Measurements from ENCODE around the gene NKAIN1.

The NKAIN1 gene

DNA sequence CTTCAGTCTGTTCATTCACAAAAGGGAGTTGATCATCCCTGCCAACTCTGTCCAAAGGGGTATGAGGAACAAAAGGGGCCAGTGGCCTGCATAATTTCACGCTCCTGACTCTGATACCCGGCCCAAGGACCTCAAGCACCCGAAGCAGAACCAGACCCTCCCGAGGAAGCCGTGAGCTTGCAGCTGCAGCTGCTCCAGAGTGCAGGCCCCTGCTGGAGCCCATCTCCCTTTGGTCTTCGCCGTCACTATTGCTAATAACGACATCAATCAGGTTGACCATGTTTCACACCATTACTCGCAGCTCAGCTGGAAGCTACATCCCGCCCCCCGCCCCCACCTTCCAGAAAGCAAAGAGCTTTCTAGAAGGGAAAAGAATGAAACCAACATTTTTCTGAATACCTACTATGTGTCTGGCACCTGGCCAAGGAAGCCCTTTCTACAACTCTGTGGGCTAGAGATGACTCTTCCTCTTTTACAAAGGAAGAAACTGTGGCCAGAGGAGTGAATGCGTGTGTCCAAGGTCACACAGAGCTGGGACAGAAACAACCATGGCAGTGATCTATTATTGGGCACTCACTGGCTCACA is 5.5 kb downstream of the NKAIN1 start:
- DNase-seq (ENCODE audit: low spot score) = no peak

DNA sequence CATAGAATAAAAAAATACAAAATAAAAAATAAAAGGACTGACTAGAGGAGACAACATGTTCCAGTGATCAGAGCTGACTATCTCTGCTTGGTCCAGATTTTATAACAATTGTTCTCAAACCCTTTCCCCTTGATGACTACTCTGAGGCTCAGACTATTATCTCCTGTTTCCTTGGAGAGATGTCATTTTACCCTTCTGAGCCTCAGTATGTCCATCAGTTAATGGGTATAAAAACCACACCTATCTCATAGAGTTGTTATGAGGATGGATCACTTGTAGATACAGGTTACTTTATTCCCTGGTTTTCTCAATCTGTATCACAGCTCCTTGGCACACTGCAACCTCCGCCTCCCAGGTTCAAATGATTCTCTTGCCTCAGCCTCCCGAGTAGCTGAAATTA is 7.0 kb downstream of the NKAIN1 start:
- DNase-seq (ENCODE audit: low spot score) = no peak

DNA sequence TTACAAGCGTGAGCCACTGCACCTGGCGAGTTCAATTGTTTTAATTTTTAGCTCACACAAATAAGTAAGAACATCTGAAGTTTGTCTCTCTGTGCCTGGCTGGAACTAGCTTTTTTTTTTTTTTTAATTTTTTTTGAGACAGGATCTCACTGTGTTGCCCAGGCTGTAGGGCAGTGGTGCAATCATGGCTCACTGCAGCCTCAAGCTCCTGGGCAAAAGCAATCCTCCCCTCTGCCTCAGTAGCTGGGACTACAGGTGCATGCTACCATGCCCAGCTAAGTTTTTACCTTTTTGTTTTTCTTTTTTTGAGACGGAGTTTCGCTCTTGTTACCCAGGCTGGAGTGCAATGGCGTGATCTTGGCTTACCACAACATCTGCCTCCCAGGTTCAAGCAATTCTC is 7.9 kb downstream of the NKAIN1 start:
- no peak for DNase-seq (ENCODE audit: low spot score)

DNA sequence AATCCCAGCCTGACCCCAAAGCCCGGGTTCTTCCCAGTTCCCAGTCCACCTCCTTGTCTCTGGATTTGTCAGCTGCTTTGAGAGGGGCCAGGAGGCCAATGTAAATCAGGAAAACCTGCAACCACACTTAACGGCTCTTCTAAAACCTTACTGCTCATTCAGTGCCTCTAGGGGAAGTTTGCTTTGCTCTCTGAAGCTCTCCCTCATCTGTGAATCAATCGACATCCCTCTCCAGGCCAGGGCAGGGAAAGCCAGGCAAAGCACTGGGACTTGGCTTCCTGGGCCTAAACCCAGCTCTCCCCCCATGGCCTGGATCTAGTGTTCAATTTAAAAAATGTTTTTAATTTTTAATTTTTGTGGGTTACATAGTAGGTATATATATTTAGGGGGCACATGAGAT is 9.3 kb downstream of the NKAIN1 start:
- DNase-seq (ENCODE audit: low spot score) = no peak

DNA sequence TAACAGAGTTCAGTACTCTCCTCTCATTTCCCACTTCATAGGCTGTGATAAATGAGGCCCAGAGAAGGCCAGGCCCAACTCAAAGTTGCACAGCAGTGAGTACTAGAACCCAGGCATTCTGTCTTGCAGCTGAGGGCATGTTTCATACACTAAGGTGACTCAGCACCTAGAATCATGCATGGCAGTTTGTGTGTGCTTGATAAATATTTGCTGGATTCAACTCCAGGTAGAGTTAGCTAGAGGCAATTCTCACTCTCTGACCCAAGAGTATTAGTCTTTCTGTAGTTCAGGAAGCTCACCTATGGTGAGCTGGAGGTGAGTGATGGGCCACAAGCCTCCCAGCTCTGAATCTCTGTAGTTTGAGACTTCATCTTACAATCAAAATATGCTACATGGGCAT is 10.7 kb downstream of the NKAIN1 start:
- DNase-seq (ENCODE audit: low spot score) = no peak

DNA sequence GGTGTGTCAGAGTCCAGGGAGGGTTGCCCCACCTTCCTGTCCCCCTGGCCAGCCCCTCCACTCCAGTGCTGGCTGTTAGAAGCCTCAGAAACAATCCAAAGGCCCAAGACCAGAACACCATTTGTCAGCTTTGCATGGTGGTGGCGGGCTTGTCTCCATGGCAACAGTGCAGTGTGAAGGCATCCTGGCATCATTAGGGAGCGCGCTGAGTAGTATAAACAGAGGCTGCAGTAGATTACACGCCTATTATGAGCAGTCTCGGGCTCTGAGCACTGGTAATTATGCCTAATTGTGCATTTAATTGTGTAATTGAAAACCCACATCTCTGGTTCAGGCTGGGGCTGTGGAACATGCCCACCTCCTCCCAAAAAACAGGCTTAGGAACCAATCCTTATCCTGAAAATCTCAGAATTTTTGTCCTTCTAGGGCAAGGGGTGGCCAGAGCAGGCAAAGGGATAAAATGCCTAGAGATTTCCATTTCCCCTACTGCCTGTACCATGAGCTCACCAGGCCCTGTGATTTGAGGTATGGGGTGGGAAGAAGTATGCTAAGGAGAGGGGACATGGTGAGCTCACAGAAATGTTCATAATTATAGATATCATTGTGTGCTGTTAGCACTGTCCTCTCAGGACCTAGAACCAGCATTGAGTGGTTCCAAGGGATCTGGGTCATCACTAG is 11.7 kb downstream of the NKAIN1 start:
- peak; percentile 51 for DNase-seq (ENCODE audit: low spot score)

DNA sequence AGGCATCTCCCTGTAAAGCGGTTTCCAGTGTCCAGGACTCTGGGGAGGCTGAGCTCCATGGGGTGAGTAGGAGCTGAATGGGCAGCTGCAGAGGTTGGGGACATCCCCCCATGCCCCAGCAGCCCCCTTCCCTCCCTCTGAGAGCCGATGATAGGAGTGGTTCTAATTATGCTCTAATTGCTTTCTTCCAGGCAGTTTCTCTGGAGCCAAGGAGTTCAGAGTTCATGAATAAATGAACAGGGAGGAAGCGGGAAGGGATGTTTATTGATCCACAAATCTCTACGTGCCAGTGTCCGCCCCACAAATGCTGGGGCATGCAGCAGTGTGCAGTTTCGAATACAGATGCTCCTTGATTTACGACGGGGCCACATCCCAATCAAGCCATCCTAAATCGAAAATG is 15.6 kb downstream of the NKAIN1 start:
- no peak for DNase-seq (ENCODE audit: low spot score)

DNA sequence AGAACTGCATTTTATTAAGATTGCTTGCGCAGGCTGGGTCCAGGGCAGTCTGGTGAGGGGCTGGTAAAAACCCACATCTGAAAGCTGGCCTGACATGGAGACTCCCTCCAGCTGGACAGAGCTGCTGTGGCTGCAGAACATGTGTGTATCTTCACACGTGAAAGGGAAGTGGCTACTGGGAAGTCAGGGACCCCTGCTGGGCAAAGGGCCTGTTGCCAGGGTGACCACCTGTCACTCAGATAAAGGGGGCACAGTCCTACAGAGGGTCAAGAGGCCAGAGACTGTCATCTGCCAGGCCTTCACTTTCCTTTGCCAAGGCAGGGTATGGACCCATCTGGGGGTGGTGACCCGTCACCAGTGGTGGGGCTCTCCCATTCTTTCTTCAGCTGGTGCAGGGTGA is 17.5 kb downstream of the NKAIN1 start:
- DNase-seq (ENCODE audit: low spot score) = no peak

DNA sequence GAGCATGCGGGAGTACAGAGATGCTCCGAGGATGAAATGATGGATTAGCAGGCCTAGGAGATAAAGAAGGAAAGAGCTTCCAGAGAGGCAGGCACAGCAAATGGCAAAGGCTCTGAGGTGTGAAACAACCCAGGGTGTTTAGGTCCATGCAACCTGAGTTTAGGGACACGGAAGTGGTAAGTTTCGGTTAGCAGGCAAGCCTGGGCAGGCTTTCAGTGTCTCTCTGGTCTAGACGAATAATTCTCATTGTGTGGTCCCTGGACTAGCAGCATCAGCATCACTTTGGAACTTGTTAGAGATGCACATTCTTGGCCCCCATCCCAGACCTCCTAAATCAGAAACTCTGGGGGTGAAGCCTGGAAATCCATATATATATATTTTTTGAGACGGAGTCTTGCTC is 18.6 kb downstream of the NKAIN1 start:
- no peak for DNase-seq (ENCODE audit: low spot score)

DNA sequence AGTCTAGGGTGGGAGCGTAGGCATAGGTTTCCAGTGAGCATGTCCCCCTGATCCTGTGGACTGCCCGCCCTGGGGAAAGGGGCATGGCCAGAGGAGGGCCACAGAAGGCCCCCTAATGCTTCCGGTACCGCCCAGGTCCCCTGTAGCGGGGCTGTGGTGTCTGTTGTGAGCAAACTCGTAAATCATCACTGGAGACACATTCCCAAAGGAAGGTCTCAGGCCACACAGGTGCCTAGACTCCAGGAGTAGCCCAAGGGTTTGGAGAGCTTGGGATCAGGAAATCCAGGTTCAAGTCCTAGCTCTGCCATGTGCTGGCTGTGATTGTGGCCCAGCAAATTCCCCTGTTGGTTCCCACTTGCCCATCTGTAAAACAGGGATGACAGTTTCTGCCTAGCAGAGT is 20.2 kb downstream of the NKAIN1 start:
- DNase-seq (ENCODE audit: low spot score) = no peak

DNA sequence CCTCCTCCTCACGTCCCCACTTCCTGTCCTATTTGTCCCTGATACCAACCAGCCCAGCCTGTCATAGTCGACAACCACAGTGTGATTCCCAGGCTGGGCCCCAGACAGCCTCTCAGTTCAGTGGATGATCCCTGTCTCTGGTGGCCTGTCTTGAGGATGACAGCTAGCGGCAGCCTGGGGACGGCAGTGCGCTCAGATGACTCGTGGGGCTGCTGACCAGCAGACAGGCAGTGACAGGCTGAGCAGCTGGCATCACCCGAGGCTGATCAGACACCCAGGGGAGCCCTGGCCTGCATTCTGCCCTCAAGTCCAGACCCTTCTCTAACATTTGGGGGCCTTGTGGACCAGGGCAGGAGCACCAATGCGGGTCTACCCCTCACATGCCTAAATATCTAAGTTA is 21.0 kb downstream of the NKAIN1 start:
- no peak for DNase-seq (ENCODE audit: low spot score)

DNA sequence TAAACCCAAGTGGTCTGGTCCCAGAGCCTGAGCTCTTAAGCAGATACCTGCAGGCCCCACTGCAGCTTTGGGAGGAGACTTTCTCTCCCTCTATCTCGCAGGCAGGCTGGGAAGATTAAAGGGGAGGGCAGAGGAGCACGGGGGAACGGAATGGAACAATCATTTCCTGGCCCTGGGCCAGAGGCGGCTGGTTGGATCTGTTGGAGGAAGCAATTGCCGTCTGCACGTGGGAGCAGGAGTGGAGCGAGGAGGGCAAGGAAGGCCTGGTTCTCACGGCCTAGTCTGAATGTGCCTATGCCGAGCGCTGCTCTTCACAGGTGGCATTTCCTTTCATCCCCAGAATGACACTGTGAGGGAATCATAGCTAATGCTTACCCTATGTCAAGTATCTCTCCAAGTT is 23.7 kb downstream of the NKAIN1 start:
- peak; percentile 66 for DNase-seq (ENCODE audit: low spot score)

DNA sequence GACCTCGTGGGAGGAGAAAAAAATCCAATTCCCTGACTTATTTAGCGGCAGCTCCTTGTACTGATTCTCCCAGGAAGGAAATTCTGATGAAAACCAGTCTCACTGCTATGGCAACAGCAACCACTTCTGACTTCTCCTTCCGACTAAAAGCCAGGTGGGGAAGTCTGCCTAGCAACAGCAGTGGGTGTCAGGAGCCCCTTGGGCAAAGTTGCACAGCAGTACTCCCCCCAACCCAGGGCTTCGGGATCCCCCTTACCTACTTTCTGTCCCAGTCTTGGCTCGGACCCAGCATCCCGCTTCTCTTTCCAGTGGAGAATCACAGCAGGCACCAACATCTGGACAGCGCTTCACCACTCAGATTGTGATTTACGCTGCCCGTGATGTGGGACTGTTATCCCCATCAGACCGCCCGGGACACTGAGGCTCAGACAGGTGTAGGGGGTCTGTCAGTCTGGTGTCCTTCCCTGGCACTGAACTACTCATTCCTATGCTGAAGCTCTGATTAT is 24.6 kb downstream of the NKAIN1 start:
- no peak for DNase-seq (ENCODE audit: low spot score)

DNA sequence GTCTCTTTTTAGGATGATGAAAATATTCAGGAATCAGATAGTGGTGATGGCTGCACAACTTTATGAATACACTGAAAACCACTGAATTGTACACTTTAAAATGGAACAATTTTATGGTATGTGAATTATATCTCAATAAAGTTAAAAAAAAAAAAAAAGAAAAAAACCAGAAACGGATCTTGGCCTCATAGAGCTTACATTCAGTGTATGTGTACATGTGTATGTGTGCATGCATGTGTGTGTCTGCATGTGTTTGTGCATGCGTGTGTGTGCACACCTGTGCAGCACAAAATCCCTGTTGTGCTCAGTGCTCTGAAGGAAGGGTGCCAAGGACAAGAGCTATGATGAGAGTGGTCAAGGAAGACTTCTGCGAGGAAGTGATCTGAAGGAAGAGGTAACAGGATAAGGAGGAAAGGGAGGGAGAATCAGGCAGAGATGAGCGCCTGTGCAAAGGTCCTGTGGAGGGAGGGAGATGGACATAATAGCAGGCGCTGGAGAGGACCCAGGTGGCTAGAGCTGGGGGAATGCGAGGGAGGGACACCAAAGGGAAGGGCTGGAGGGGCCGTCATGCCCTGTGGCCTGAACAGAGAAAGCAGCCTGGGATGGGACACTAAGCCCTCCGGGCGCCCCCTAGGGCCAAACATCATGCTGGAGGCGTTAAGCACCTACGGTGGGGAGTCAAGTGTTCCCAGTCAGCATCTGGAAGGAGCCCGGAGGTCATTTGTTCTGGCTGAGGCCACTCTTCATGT is 25.2 kb downstream of the NKAIN1 start:
- DNase-seq (ENCODE audit: low spot score) = no peak

DNA sequence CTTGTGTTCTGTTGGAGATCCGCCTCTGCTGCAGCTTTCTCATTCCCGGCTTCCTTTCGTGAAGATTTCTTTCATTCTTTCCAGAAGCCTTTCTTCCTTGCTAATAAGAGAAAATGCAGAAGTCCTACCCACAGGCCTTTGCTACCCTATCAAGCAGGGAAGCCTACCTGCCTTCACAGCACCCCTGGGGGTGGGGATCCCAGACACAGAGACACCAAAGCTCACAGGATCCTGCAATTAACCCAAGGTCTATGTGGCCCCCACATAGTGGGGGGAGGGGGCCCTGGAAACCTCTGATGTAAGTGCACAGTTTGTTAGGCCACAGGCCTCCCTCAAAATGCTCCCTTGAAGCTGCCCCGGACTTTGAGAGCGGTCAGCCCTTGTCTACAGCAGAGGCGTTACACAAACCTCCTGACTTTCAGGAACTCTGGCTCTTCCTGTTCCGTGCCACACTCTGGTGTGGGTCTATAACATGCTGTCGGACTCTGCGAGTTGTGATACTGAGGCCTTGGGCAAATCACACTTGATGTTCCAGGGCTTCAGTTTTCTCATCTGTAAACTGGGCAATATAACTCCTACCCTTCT is 31.2 kb downstream of the NKAIN1 start:
- no peak for DNase-seq (ENCODE audit: low spot score)

DNA sequence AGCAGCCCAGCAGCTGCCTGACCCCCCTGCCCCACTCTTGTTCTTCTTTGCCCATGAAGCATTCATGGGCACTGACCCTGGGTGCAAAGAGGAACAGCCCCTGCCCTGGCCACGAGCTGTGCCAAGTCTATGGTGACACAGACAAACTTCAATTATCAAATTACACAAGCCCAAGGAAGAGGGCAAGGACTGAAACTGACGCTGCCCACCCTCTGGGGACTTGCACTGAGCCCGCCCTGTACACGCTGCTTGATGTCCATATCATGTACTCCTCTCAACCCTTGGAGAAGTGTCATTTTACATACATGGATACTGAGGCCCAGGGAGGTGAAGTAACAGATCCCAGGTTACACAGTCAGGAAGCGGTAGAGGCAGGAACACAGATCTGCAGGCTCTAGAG is 32.1 kb downstream of the NKAIN1 start:
- no peak for DNase-seq (ENCODE audit: low spot score)

DNA sequence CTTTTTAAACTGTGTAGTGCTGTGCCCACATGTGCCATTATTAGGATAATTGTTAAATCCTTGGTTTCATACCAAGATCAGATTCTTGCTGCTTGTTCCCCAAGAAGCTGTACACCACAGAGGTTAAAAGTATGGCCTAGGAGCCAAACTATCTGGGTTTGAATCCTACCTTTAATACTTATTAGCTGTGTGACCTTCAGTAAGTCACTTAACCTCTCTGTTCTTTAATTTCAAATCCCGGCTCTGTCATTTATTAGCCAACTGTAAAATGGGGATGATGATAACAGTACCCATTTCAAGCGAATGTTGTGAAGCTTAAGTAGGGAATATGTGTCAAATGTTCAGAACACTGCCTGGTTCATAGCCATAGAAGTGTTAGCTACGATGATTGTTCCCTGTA is 32.6 kb downstream of the NKAIN1 start:
- DNase-seq (ENCODE audit: low spot score) = no peak

DNA sequence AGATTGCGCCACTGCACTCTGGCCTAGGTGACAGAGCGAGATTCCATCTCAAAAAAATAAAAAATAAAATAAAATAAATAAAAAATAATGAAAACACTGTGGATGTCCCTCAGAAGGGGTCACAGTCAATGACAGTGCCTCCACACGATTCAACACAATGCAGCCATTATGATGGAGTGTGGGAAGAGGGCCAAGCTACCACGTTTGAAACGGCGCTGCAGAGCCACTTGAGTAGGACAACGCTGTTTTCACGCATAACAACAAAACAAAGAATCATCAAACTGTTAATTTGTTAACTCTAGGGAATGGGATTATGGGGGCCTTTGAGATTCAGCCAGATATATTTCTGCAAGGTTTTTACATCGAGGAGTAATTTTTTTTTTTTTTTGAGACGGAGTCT is 36.5 kb downstream of the NKAIN1 start:
- no peak for DNase-seq (ENCODE audit: low spot score)

DNA sequence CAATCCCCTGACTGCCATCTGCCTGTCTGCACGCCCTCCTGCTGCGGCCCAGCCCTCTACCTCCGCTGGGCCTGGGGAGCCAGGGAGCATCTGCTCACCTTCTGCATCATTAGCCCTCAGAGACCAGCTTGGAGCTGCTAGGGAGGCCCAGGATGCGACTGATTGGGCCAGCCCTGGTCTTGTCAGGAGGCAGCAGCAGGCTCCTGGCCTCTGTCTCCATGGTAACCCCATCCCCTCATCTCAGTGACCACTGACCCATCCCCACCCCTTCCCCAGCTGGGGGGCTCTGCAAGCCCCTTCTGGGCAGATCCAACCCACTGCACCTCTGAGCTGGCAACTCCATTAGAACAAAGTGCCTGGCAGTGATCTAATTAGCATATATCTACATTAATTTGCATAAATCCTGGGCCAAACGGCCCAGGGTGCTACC is 37.7 kb downstream of the NKAIN1 start:
- peak; percentile 55 for DNase-seq (ENCODE audit: low spot score)

DNA sequence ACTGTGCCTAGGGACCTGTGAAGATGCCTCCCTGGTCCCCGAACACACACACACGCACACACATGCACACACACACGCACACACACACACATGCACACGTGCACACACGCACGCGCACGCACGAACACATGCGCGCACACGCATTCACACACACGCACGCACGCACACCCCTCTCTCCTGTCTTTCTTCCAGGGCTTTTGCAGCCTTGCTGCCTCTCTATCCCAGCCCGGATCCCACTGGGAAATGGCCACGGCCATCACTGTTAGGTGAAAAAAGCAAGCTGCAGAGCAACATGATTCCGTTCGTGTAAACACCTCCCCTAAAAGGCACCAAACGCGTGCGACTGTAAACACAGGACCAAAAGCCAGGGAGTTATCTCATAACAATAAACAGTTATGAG is 39.7 kb downstream of the NKAIN1 start:
- no peak for DNase-seq (ENCODE audit: low spot score)

DNA sequence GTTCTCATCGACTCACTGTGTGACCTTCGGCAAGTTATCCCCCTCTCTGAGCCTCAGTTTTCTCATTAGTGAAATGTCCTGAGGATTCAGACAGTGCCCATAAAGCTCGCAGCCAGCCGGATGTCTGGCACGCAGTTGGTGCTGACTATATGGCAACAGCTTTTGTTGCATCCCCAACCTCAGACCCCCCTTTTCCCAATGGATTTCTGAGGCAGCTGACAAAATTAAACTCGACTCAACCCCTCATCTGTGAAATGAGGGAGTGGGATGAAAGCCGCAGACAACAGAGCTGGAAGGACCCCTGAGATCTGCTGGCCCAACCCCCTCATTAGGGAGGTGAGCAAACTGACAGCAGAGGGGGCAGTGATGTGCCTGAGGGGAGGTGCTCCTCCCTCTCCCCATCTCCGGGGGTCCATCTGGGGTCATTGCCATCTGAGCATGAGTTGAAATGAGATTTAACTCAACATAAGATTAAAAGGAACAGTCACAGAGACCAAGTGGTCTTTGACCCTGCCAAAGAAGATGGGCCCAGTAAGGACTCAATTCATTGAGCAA is 40.4 kb downstream of the NKAIN1 start:
- no peak for DNase-seq (ENCODE audit: low spot score)

DNA sequence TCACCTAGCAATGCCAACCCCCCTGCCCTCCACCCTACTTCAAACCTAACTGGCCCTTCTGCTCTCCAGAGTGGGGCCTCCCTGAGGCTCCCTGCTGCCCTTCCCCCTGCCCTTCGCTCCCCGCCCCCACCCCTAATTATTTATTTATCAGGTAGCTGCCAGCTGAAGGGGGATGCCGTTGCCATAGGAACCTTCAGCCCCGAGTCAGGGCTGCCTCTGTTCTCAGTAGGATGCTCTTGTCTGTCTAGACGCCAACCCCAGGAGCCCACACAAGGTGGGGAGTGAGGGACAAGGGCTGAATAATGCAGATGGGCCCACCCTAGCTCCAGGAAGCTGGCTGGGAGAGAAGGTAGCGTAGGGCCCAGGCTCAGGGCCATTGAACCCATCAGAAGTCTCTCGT is 41.1 kb downstream of the NKAIN1 start:
- DNase-seq (ENCODE audit: low spot score) = no peak

All from SK-N-DZ (cell line).